ENCODE results near the gene DPYD. TPM values are rescaled to one million over a fixed set of nuclear protein-coding genes. Genes with fewer than 3 reads are reported as not detected.

Gene DPYD
- total RNA-seq, 1 donor from 2014 or later, result 11.9 TPM

GRCh38 chr1:97314685-97315084 lies 606.1 kb downstream of the DPYD start:
- no peaks in the 10 kb centered on the region for H3K27me3 Mint-ChIP-seq (ENCODE audit: low read depth)
- no peaks in the 10 kb centered on the region for H3K36me3 Mint-ChIP-seq (ENCODE audit: low read depth)
- DNase-seq (ENCODE audit: low spot score), result no peak
- H3K4me3 Mint-ChIP-seq (ENCODE audit: low read depth), result no peak overlapping the region
- no peaks in the 10 kb centered on the region for H3K9me3 Mint-ChIP-seq
- intact Hi-C loops (cut with micrococcal nuclease), result no loop called here
- no peaks in the 10 kb centered on the region for H3K4me1 Mint-ChIP-seq (ENCODE audit: low read depth)
- H3K27ac Mint-ChIP-seq, result no peak overlapping the region

GRCh38 chr1:97308131-97308530 lies 612.7 kb downstream of the DPYD start:
- Mint-ChIP-seq H3K36me3 (ENCODE audit: low read depth) (no peaks in the 10 kb centered on the region), H3K4me3 (ENCODE audit: low read depth) (no peak overlapping the region), H3K4me1 (ENCODE audit: low read depth) (no peaks in the 10 kb centered on the region), H3K27ac (no peak overlapping the region), H3K9me3 (no peaks in the 10 kb centered on the region), H3K27me3 (ENCODE audit: low read depth) (no peaks in the 10 kb centered on the region)
- no peak for DNase-seq (ENCODE audit: low spot score)
- intact Hi-C loops (cut with micrococcal nuclease), result no loop called here

DNA sequence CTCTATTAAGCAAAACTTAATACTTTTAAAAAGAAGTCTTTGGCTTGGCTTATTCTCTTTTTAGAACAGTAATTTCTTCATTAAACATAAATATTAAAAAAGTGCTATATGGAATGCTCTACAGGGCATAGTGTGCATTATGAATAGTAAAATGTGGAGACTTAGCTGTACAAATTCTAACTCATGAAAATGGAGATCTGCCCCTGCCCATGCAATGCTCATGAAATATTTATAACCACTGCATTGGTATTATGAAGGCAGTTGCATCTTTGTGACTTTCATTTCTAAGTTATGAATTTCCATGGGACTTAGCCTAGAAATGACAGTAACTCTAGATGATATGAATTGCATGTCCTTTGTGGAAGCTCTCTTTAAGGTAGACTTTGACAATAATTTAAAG lies 613.3 kb downstream of the DPYD start:
- Mint-ChIP-seq H3K4me1 (ENCODE audit: low read depth) (no peaks in the 10 kb centered on the region), H3K36me3 (ENCODE audit: low read depth) (no peaks in the 10 kb centered on the region), H3K27ac (no peak overlapping the region), H3K4me3 (ENCODE audit: low read depth) (no peak overlapping the region), H3K9me3 (no peaks in the 10 kb centered on the region), H3K27me3 (ENCODE audit: low read depth) (no peaks in the 10 kb centered on the region)
- intact Hi-C loops (cut with micrococcal nuclease), result no loop called here
- no peak for DNase-seq (ENCODE audit: low spot score)

GRCh38 chr1:97307151-97307550 lies 613.7 kb downstream of the DPYD start:
- H3K9me3 Mint-ChIP-seq, result no peaks in the 10 kb centered on the region
- intact Hi-C loops (cut with micrococcal nuclease), result no loop called here
- H3K27me3 Mint-ChIP-seq (ENCODE audit: low read depth), result no peaks in the 10 kb centered on the region
- H3K27ac Mint-ChIP-seq, result no peak overlapping the region
- DNase-seq (ENCODE audit: low spot score), result no peak
- H3K4me3 Mint-ChIP-seq (ENCODE audit: low read depth), result no peak overlapping the region
- no peaks in the 10 kb centered on the region for H3K36me3 Mint-ChIP-seq (ENCODE audit: low read depth)
- no peaks in the 10 kb centered on the region for H3K4me1 Mint-ChIP-seq (ENCODE audit: low read depth)

DNA sequence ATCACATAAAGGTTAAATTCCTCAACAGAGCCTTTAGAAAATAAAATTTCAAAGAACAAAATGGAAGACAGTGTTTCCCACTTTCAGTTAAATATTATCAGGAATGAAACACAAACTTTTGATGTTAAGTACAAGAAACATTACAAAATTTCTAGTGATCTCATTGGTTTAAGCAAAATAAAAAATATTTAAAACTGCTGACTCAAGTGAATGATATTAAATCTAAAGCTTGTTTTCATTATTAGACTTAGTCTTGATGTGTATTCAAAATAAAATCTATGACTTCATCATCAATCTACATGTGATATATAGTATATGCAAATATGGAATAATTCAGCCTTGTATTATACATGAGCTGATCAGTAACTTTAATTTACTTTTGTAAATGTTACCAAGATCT lies 614.3 kb downstream of the DPYD start:
- Mint-ChIP-seq H3K27me3 (ENCODE audit: low read depth) (no peaks in the 10 kb centered on the region), H3K9me3 (no peaks in the 10 kb centered on the region), H3K4me3 (ENCODE audit: low read depth) (no peak overlapping the region), H3K4me1 (ENCODE audit: low read depth) (no peaks in the 10 kb centered on the region), H3K36me3 (ENCODE audit: low read depth) (no peaks in the 10 kb centered on the region), H3K27ac (no peak overlapping the region)
- intact Hi-C loops (cut with micrococcal nuclease), result no loop called here
- DNase-seq (ENCODE audit: low spot score), result no peak

DNA sequence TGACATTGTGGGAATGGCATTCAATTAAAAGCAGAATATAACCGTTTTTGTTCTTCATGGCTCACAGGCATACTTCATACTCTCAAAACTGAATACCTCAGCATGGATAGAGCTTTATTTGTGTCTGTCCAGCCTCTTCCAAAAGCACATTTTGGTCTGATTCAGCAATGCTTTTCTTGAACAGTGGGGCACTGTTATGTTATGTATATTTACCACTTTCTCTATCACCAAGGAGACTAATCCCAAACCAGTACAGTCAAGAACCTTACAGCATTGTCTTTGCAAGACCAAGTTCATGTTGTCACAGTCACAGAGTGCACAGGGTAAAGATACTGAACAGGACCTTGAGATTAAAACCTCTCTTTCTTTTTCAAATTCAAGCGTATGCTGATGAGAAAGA lies 616.5 kb downstream of the DPYD start:
- Mint-ChIP-seq H3K4me3 (ENCODE audit: low read depth) (no peak overlapping the region), H3K27ac (no peak overlapping the region), H3K9me3 (no peaks in the 10 kb centered on the region), H3K27me3 (ENCODE audit: low read depth) (no peaks in the 10 kb centered on the region), H3K4me1 (ENCODE audit: low read depth) (no peaks in the 10 kb centered on the region), H3K36me3 (ENCODE audit: low read depth) (no peaks in the 10 kb centered on the region)
- no peak for DNase-seq (ENCODE audit: low spot score)
- intact Hi-C loops (cut with micrococcal nuclease), result no loop called here

GRCh38 chr1:97298966-97299365 lies 621.9 kb downstream of the DPYD start:
- Mint-ChIP-seq H3K4me1 (ENCODE audit: low read depth) (no peaks in the 10 kb centered on the region), H3K27me3 (ENCODE audit: low read depth) (no peaks in the 10 kb centered on the region), H3K36me3 (ENCODE audit: low read depth) (no peaks in the 10 kb centered on the region), H3K27ac (no peak overlapping the region), H3K9me3 (no peaks in the 10 kb centered on the region), H3K4me3 (ENCODE audit: low read depth) (no peak overlapping the region)
- intact Hi-C loops (cut with micrococcal nuclease), result no loop called here
- DNase-seq (ENCODE audit: low spot score), result no peak

DNA sequence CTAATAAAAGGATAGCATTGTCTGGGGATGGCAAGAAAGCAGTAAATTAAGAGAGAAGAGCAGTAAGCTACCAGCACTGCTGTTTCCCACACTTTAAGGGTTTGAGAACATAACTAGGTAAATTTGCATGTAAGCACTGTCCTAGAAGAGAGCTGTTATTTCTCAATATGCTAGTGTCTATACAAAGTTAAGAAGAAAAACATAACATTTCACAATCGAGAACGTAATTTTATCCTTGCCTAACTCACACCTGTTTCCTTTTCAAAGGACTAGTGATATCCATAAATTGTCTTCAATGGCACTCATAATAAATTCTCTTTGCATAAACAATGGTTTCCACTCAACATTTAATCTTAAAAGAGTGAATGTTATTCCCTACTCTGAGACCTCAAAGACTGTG lies 623.2 kb downstream of the DPYD start:
- Mint-ChIP-seq H3K4me1 (ENCODE audit: low read depth) (no peaks in the 10 kb centered on the region), H3K9me3 (no peaks in the 10 kb centered on the region), H3K36me3 (ENCODE audit: low read depth) (no peaks in the 10 kb centered on the region), H3K27ac (no peak overlapping the region), H3K4me3 (ENCODE audit: low read depth) (no peak overlapping the region), H3K27me3 (ENCODE audit: low read depth) (no peaks in the 10 kb centered on the region)
- no peak for DNase-seq (ENCODE audit: low spot score)
- intact Hi-C loops (cut with micrococcal nuclease), result no loop called here

DNA sequence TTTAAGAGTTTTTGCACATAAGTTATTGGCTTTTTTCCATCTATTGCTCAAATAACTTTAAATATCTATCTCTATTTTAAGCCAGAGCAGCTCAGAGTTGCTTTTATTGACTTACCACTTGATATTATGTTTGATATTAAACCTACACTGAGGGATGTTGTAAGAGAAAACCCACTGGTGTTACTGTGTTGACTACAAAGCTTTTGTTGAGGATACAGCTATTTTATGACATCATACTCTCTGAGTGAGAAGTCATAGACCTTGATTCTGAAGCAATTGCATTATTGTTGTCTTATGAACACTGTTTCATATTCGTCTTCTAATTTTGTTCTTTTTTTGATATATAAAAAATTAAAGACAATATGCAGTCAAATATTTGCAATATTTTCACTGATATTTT lies 638.9 kb downstream of the DPYD start:
- no peak overlapping the region for H3K4me3 Mint-ChIP-seq (ENCODE audit: low read depth)
- no peak for DNase-seq (ENCODE audit: low spot score)
- H3K36me3 Mint-ChIP-seq (ENCODE audit: low read depth), result no peaks in the 10 kb centered on the region
- intact Hi-C loops (cut with micrococcal nuclease), result no loop called here
- H3K27me3 Mint-ChIP-seq (ENCODE audit: low read depth), result no peaks in the 10 kb centered on the region
- peaks cover 8% of the 10 kb centered on the region for H3K4me1 Mint-ChIP-seq (ENCODE audit: low read depth)
- peaks cover 9% of the 10 kb centered on the region for H3K9me3 Mint-ChIP-seq
- H3K27ac Mint-ChIP-seq, result no peak overlapping the region

- intact Hi-C loops (cut with micrococcal nuclease), result loop anchor here (10.0 kb wide), 1 partner anchor 797 kb away; no protein-coding TSS in a partner anchor
- Mint-ChIP-seq H3K4me3 (ENCODE audit: low read depth) (no peak overlapping the region), H3K27me3 (ENCODE audit: low read depth) (no peaks in the 10 kb centered on the region), H3K27ac (no peak overlapping the region), H3K36me3 (ENCODE audit: low read depth) (no peaks in the 10 kb centered on the region), H3K4me1 (ENCODE audit: low read depth) (peaks cover 8% of the 10 kb centered on the region), H3K9me3 (peaks cover 5% of the 10 kb centered on the region)
- DNase-seq (ENCODE audit: low spot score), result no peak
Measured at GRCh38 chr1:97277891-97278654, 642.8 kb downstream of the DPYD start.

GRCh38 chr1:97271916-97272788 lies 648.7 kb downstream of the DPYD start:
- no peaks in the 10 kb centered on the region for H3K9me3 Mint-ChIP-seq
- no peaks in the 10 kb centered on the region for H3K36me3 Mint-ChIP-seq (ENCODE audit: low read depth)
- no peak overlapping the region for H3K27ac Mint-ChIP-seq

GRCh38 chr1:97270508-97271307 lies 650.1 kb downstream of the DPYD start:
- Mint-ChIP-seq H3K9me3 (no peaks in the 10 kb centered on the region), H3K27me3 (ENCODE audit: low read depth) (no peaks in the 10 kb centered on the region), H3K27ac (no peak overlapping the region), H3K36me3 (ENCODE audit: low read depth) (no peaks in the 10 kb centered on the region), H3K4me1 (ENCODE audit: low read depth) (no peaks in the 10 kb centered on the region), H3K4me3 (ENCODE audit: low read depth) (no peak overlapping the region)
- DNase-seq (ENCODE audit: low spot score), result no peak
- intact Hi-C loops (cut with micrococcal nuclease), result loop anchor here (10.0 kb wide), 1 partner anchor 804 kb away; no protein-coding TSS in a partner anchor

More at GRCh38 chr1:97271916-97272788, 648.7 kb downstream of the DPYD start:
- no peak for DNase-seq (ENCODE audit: low spot score)
- intact Hi-C loops (cut with micrococcal nuclease), result loop anchor here (10.0 kb wide), 1 partner anchor 803 kb away; no protein-coding TSS in a partner anchor
- Mint-ChIP-seq H3K27me3 (ENCODE audit: low read depth) (no peaks in the 10 kb centered on the region), H3K4me3 (ENCODE audit: low read depth) (no peak overlapping the region), H3K4me1 (ENCODE audit: low read depth) (no peaks in the 10 kb centered on the region)
